ENCODE results near the gene CHMP6. TPM values are rescaled to one million over a fixed set of nuclear protein-coding genes. Genes with fewer than 3 reads are reported as not detected.

CHMP6 gene
- total RNA-seq, 1 donor from 2014 or later: 29.1 TPM

DNA sequence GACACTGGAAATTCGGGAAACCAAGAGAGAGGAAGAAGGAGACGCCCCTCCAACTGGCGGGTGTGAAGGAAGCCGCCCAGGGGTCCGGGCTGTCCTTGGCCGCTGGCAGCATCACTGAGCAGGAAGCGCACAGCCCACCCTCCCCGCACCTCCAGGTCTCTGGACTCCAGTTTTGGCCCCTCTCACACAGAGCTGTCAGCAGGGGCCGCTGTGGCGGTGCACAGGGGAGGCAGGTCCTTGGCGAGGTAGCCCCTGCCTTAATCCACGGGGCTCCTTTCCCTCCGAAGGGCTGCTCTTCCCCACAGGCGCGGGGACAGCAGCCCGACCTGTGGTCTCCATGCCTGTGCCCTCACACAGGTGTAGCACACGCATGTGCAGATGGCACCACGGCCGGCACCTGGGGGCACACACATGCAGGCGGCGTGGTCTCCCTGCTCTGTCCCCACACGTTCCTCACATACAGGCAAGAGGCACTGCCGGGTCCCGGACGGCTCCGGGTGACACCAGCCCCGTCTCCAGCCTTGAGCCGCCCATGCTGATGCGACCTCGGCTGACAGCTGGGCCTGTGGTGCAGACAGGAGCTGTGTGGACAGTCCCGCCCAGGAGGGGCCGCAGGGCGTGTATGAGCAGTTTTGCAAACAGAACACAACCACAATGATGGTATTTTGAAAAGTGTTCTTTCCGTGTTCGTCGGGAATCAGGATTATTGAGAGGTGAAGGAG, 26.6 kb upstream of the CHMP6 start:
- no peak overlapping the region for H3K27ac Mint-ChIP-seq
- no peak for DNase-seq (ENCODE audit: extremely low spot score, unreplicated experiment)
- TF ChIP-seq, protein P1, sequence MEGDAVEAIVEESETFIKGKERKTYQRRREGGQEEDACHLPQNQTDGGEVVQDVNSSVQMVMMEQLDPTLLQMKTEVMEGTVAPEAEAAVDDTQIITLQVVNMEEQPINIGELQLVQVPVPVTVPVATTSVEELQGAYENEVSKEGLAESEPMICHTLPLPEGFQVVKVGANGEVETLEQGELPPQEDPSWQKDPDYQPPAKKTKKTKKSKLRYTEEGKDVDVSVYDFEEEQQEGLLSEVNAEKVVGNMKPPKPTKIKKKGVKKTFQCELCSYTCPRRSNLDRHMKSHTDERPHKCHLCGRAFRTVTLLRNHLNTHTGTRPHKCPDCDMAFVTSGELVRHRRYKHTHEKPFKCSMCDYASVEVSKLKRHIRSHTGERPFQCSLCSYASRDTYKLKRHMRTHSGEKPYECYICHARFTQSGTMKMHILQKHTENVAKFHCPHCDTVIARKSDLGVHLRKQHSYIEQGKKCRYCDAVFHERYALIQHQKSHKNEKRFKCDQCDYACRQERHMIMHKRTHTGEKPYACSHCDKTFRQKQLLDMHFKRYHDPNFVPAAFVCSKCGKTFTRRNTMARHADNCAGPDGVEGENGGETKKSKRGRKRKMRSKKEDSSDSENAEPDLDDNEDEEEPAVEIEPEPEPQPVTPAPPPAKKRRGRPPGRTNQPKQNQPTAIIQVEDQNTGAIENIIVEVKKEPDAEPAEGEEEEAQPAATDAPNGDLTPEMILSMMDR (conservative IDR thresholded peaks at IDR 0.05): no peak
- no peaks in the 10 kb centered on the region for H3K27me3 Mint-ChIP-seq
- H3K36me3 Mint-ChIP-seq: no peaks in the 10 kb centered on the region
- no peak overlapping the region for H3K4me3 Mint-ChIP-seq
- H3K9me3 Mint-ChIP-seq: no peaks in the 10 kb centered on the region
- H3K4me1 Mint-ChIP-seq (ENCODE audit: unreplicated experiment): peaks cover 4% of the 10 kb centered on the region

DNA sequence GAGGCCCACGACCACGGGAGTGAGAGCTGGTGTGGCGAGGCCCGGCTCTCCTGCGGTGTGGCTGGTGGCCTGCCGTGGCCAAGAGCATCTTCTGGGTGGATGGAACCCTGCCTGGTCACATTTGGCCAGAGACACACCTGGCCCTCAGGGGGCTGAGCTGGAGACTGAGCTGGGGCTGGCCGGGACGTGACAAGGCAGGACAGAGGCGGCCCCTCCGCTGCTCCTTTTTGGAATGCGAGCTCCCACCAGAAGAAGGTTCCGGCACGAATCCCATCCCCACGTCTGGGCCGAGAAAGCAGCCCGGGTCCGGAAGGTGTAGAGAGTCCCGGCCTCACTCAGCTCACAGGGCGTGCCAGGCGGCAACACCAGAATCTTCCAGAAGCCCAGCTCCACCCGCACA, 26.0 kb upstream of the CHMP6 start:
- Mint-ChIP-seq H3K4me3 (no peak overlapping the region), H3K9me3 (no peaks in the 10 kb centered on the region), H3K27ac (no peak overlapping the region), H3K27me3 (no peaks in the 10 kb centered on the region), H3K4me1 (ENCODE audit: unreplicated experiment) (peaks cover 4% of the 10 kb centered on the region), H3K36me3 (no peaks in the 10 kb centered on the region)
- no peak for DNase-seq (ENCODE audit: extremely low spot score, unreplicated experiment)
- TF ChIP-seq, protein P1 (conservative IDR thresholded peaks at IDR 0.05): no peak

DNA sequence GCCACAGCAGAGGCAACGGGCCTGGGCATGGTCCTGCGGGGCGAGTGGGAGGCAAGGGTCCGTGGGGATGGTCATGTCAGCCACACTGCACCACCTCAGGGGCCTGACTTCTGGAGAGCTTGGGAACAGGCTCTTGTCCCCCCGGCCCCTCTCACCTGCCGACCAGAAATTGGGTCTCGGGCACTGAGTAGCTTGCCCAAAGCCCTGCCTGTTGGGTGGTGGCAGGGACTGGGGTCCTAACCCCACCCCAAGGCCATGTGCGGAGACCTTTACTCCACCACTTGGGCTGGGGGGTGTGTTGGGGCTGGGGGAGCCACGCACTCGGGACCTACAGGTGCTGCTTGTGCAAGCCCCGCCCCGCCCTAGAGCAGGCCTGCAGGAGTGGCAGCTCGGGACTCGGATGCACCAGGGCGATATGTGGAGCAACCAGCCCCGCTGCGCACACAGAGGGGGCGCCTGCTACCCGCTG, 24.2 kb upstream of the CHMP6 start:
- Mint-ChIP-seq H3K27me3 (no peaks in the 10 kb centered on the region), H3K9me3 (no peaks in the 10 kb centered on the region), H3K27ac (no peak overlapping the region), H3K36me3 (no peaks in the 10 kb centered on the region), H3K4me3 (no peak overlapping the region), H3K4me1 (ENCODE audit: unreplicated experiment) (peaks cover 4% of the 10 kb centered on the region)
- TF ChIP-seq, protein P1 (conservative IDR thresholded peaks at IDR 0.05): no peak
- no peak for DNase-seq (ENCODE audit: extremely low spot score, unreplicated experiment)

DNA sequence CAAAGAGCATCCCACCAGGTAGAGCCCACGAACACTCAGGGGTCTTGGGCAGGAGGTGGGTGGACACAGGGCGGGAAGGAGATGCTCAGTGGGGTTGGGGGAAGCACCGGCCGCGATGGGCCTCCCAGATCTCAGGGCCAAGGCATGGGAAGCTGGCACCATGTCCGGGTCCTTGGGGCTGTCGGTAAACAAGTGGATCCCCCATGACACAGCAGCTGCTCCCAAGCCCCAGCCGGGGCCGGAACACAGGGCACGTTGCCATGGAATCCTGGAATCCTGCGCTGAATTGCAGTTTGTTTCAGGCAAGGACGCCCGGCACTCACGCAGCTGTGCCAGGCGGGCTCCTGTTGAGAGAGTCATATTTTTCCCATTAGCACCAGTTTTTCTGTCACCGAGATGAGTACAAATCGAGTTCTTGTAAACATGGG, 23.0 kb upstream of the CHMP6 start:
- H3K27me3 Mint-ChIP-seq: no peaks in the 10 kb centered on the region
- no peak for DNase-seq (ENCODE audit: extremely low spot score, unreplicated experiment)
- H3K27ac Mint-ChIP-seq: no peak overlapping the region
- H3K4me3 Mint-ChIP-seq: no peak overlapping the region
- TF ChIP-seq, protein P1 (conservative IDR thresholded peaks at IDR 0.05): no peak
- H3K4me1 Mint-ChIP-seq (ENCODE audit: unreplicated experiment): peaks cover 4% of the 10 kb centered on the region
- no peaks in the 10 kb centered on the region for H3K36me3 Mint-ChIP-seq
- H3K9me3 Mint-ChIP-seq: no peaks in the 10 kb centered on the region

DNA sequence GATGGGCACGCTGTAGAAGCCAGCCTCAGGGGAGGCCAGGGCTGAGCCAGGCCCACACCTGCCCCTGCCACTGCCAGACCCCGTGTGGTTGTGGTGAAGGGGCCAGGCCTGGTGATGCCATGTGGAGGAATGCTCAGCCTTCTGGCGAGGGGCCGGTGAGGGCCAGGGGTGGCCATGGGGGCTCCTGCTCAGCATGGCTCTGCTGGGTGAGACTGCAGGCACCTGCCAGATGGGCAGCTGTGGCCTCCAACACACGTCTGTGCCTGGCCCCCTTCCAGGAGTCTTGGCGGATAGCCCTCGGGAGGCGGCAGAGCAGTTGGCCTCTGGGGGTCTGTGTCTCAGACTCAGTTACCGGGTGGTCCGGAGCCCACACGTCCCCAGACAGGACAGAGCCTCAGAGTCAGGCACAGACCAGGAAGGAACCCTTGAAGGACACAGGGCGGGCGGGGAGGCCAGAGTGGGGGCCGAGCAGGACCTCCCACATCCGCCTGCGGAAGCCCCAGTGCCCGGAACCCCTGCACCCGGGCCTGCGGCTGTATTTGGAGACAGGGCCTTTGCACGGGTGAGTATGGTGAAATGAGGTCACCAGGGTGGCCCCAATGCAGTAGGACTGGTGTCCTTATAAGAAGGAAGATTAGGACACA, 22.5 kb upstream of the CHMP6 start:
- no peaks in the 10 kb centered on the region for H3K36me3 Mint-ChIP-seq
- H3K27ac Mint-ChIP-seq: no peak overlapping the region
- DNase-seq (ENCODE audit: extremely low spot score, unreplicated experiment): no peak
- TF ChIP-seq, protein P1 (conservative IDR thresholded peaks at IDR 0.05): no peak
- H3K9me3 Mint-ChIP-seq: no peaks in the 10 kb centered on the region
- H3K4me1 Mint-ChIP-seq (ENCODE audit: unreplicated experiment): peaks cover 4% of the 10 kb centered on the region
- no peak overlapping the region for H3K4me3 Mint-ChIP-seq
- H3K27me3 Mint-ChIP-seq: peaks cover 4% of the 10 kb centered on the region
